H9 (cell line): ENCODE data around the gene CBX1. TPM values are rescaled to one million over a fixed set of nuclear protein-coding genes. Genes with fewer than 3 reads are reported as not detected.

Experiments
- DNase-seq: peaks from one replicate; pipeline ENCODE4 v3.0.0-alpha.2; 2017
- H2AFZ ChIP-seq: one replicate; pipeline ENCODE4 v1.6.1; 2013; ENCODE audit warnings: mild to moderate bottlenecking, low read length, control low read depth, moderate library complexity
- H2AK5ac ChIP-seq: 2 replicates; pipeline ENCODE4 v1.6.1; 2013; ENCODE audit warnings: low read length, control low read depth, mixed read lengths; ENCODE audit not compliant: insufficient read length
- H2BK120ac ChIP-seq: one replicate; pipeline ENCODE4 v1.6.1; 2013; ENCODE audit warnings: low read depth, mild to moderate bottlenecking, low read length, control low read depth, inconsistent platforms; ENCODE audit not compliant: poor library complexity, severe bottlenecking
- H2BK12ac ChIP-seq: 2 replicates; pipeline ENCODE4 v1.6.1; 2013; ENCODE audit warnings: low read length, control low read depth, mixed read lengths, low read depth; ENCODE audit not compliant: insufficient read length
- H2BK15ac ChIP-seq: 2 replicates; pipeline ENCODE4 v1.6.1; 2013; ENCODE audit warnings: low read depth, low read length, control low read depth
- H2BK20ac ChIP-seq: one replicate; pipeline ENCODE4 v1.6.1; 2013; ENCODE audit warnings: low read depth, mild to moderate bottlenecking, low read length, control low read depth, inconsistent platforms; ENCODE audit not compliant: poor library complexity, severe bottlenecking
- H2BK5ac ChIP-seq: 2 replicates; pipeline ENCODE4 v1.6.1; 2013; ENCODE audit warnings: low read length, control low read depth, mixed read lengths; ENCODE audit not compliant: insufficient read length
- H3K14ac ChIP-seq: 2 replicates; pipeline ENCODE4 v1.6.1; 2013; ENCODE audit warnings: low read length, control low read depth; ENCODE audit not compliant: insufficient read depth
- H3K18ac ChIP-seq: 2 replicates; pipeline ENCODE4 v1.6.1; 2013; ENCODE audit warnings: low read depth, mild to moderate bottlenecking, mixed read lengths, low read length, control low read depth; ENCODE audit not compliant: insufficient read length
- H3K23ac ChIP-seq: 2 replicates; pipeline ENCODE4 v1.6.1; 2013; ENCODE audit warnings: low read length, control low read depth, mixed read lengths, low read depth; ENCODE audit not compliant: insufficient read length
- H3K23me2 ChIP-seq: 2 replicates; pipeline ENCODE4 v1.6.1; 2013; ENCODE audit warnings: low read depth, mild to moderate bottlenecking, mixed read lengths, low read length, control low read depth; ENCODE audit not compliant: insufficient read length, poor library complexity, severe bottlenecking
- H3K27ac ChIP-seq: 2 replicates; pipeline ENCODE4 v1.5.1; 2013; ENCODE audit warnings: low read length, control low read depth, mixed read lengths, low read depth; ENCODE audit not compliant: insufficient read length
- H3K27me3 ChIP-seq: 2 replicates; pipeline ENCODE4 v1.6.1; 2013; ENCODE audit warnings: low read length, control low read depth, inconsistent platforms; ENCODE audit not compliant: insufficient read depth
- H3K4ac ChIP-seq: 2 replicates; pipeline ENCODE4 v1.6.1; 2013; ENCODE audit warnings: low read depth, mild to moderate bottlenecking, control low read depth, inconsistent platforms, low read length, moderate library complexity
- H3K4me1 ChIP-seq: 2 replicates; pipeline ENCODE4 v1.6.1; 2013; ENCODE audit warnings: low read length, control low read depth, inconsistent platforms; ENCODE audit not compliant: insufficient read depth
- H3K4me2 ChIP-seq: 2 replicates; pipeline ENCODE4 v1.6.1; 2013; ENCODE audit warnings: low read length, control low read depth, mixed read lengths; ENCODE audit not compliant: insufficient read length, insufficient read depth
- H3K56ac ChIP-seq: 2 replicates; pipeline ENCODE4 v1.6.1; 2013; ENCODE audit warnings: low read depth, mild to moderate bottlenecking, mixed read lengths, low read length, control low read depth; ENCODE audit not compliant: insufficient read length
- H3K79me1 ChIP-seq: 2 replicates; pipeline ENCODE4 v1.6.1; 2013; ENCODE audit warnings: low read depth, mild to moderate bottlenecking, moderate library complexity, low read length, control low read depth, inconsistent platforms; ENCODE audit not compliant: insufficient read depth, poor library complexity, severe bottlenecking
- H3K79me2 ChIP-seq: 2 replicates; pipeline ENCODE4 v1.6.1; 2013; ENCODE audit warnings: low read length, control low read depth, inconsistent platforms; ENCODE audit not compliant: insufficient read depth
- H3K9ac ChIP-seq: 2 replicates; pipeline ENCODE4 v1.6.1; 2013; ENCODE audit warnings: low read length, control low read depth, mixed read lengths; ENCODE audit not compliant: insufficient read length; ENCODE audit errors: extremely low read depth
- H3K9me3 ChIP-seq: one replicate; pipeline ENCODE4 v1.6.1; 2013; ENCODE audit warnings: low read depth, low read length, inconsistent platforms; ENCODE audit not compliant: control insufficient read depth
- H3T11ph ChIP-seq: one replicate; pipeline ENCODE4 v1.6.1; 2013; ENCODE audit warnings: mild to moderate bottlenecking, low read length, control low read depth, inconsistent platforms
- H4K20me1 ChIP-seq: one replicate; pipeline ENCODE4 v1.6.1; 2013; ENCODE audit not compliant: control insufficient read depth, insufficient read length, insufficient read depth
- H4K5ac ChIP-seq: 2 replicates; pipeline ENCODE4 v1.6.1; 2013; ENCODE audit warnings: low read depth, mild to moderate bottlenecking, mixed read lengths, low read length, control low read depth; ENCODE audit not compliant: insufficient read length
- H4K8ac ChIP-seq: replicated peaks from 2 replicates; pipeline ENCODE4 v1.6.1; 2013; ENCODE audit warnings: low read length, control low read depth, mixed read lengths, low read depth; ENCODE audit not compliant: insufficient read length
- H4K91ac ChIP-seq: 2 replicates; pipeline ENCODE4 v1.6.1; 2013; ENCODE audit warnings: low read depth, mild to moderate bottlenecking, moderate library complexity, mixed read lengths, low read length, control low read depth; ENCODE audit not compliant: insufficient read length
- H3K27ac Mint-ChIP-seq, 3 experiments: 2 replicates in 2 of 3; 3 replicates in 1 of 3; pipeline ENCODE4 v1.8.0; 2020 to 2021; ENCODE audit warnings: mixed read lengths in 3 of 3, mild to moderate bottlenecking in 1 of 3, moderate library complexity in 1 of 3
- H3K27me3 Mint-ChIP-seq: 2 replicates; pipeline ENCODE4 v1.8.0; 2021; ENCODE audit warnings: low read depth, mild to moderate bottlenecking, moderate library complexity, mixed read lengths
- H3K36me3 Mint-ChIP-seq, 3 experiments: 2 replicates in 2 of 3; 3 replicates in 1 of 3; pipeline ENCODE4 v1.8.0; 2020 to 2021; ENCODE audit warnings: low read depth in 3 of 3, mixed read lengths in 3 of 3; ENCODE audit not compliant: insufficient read depth in 1 of 3
- H3K4me1 Mint-ChIP-seq, 2 experiments: 2 replicates each; pipeline ENCODE4 v1.8.0; 2020; ENCODE audit warnings: mixed read lengths in 2 of 2
- H3K4me3 Mint-ChIP-seq, 2 experiments: 2 replicates in 1 of 2; 3 replicates in 1 of 2; pipeline ENCODE4 v1.8.0; 2020 to 2021; ENCODE audit warnings: mild to moderate bottlenecking in 2 of 2, mixed read lengths in 2 of 2, moderate library complexity in 1 of 2
- H3K9me3 Mint-ChIP-seq, 2 experiments: 2 replicates in 1 of 2; 3 replicates in 1 of 2; pipeline ENCODE4 v1.8.0; 2020; ENCODE audit warnings: mild to moderate bottlenecking in 2 of 2, mixed read lengths in 2 of 2, moderate library complexity in 1 of 2
- WGBS: extraction: QIAGEN DNeasy Blood & Tissue Kit; methylation state at CpG from one replicate; pipeline ENCODE4 v1.1.7; 2013; ENCODE audit warnings: missing lambda C conversion rate, low lambda C conversion rate, mixed read lengths; ENCODE audit not compliant: insufficient read length; ENCODE audit errors: extremely low coverage; 5-methylcytosine and 5-hydroxymethylcytosine counted together
- total RNA-seq: library from RNA; stranded (reverse); gene quantifications from 2 replicates; pipeline ENCODE4 v1.2.1, GENCODE V29; 2021
- TF ChIP-seq, protein P1 (sequence below): fragments of 200-600 bp; sonication (generic); conservative IDR thresholded peaks from 3 replicates; pipeline ENCODE4 v1.8.0; 2021; ENCODE audit warnings: antibody characterized with exemption, mild to moderate bottlenecking

Gene CBX1
- total RNA-seq, 1 experiment from 2014 or later: 155 TPM

DNA sequence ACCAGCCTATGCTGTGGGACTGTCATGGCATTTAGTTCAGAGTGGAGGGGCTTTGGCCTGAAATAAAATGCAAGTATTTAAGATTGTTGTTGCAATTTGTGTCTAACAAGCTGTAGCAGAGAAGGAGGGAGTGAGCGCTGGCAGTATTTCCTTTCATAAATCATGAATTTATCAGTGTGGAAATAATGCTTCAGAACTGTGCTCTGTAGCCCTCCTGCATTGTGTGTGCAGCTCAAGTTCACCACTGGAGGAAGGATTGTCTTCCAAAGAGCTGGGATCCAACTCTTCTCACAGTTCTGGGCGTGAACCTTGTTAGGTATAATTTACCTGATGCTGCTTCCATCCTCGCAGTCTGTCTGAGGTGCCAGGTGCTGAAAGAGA is 21.4 kb upstream of the CBX1 start:
- no peak overlapping the region for H2BK15ac ChIP-seq
- no CpG with 5 or more reads among the region's 3 CpGs for WGBS
- H2BK120ac ChIP-seq: no peak overlapping the region
- H3K79me2 ChIP-seq: no peaks in the 10 kb centered on the region
- no peak overlapping the region for H2BK20ac ChIP-seq
- no peaks in the 10 kb centered on the region for H3K9me3 ChIP-seq
- TF ChIP-seq, protein P1, sequence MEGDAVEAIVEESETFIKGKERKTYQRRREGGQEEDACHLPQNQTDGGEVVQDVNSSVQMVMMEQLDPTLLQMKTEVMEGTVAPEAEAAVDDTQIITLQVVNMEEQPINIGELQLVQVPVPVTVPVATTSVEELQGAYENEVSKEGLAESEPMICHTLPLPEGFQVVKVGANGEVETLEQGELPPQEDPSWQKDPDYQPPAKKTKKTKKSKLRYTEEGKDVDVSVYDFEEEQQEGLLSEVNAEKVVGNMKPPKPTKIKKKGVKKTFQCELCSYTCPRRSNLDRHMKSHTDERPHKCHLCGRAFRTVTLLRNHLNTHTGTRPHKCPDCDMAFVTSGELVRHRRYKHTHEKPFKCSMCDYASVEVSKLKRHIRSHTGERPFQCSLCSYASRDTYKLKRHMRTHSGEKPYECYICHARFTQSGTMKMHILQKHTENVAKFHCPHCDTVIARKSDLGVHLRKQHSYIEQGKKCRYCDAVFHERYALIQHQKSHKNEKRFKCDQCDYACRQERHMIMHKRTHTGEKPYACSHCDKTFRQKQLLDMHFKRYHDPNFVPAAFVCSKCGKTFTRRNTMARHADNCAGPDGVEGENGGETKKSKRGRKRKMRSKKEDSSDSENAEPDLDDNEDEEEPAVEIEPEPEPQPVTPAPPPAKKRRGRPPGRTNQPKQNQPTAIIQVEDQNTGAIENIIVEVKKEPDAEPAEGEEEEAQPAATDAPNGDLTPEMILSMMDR: no peak
- no peak overlapping the region for H3K18ac ChIP-seq
- H3K14ac ChIP-seq: no peak overlapping the region
- no peak overlapping the region for H2BK5ac ChIP-seq
- no peaks in the 10 kb centered on the region for H3K23me2 ChIP-seq
- no peak overlapping the region for H4K91ac ChIP-seq
- no peak overlapping the region for H3T11ph ChIP-seq
- H3K4me1 ChIP-seq: no peaks in the 10 kb centered on the region
- H2AFZ ChIP-seq: no peak overlapping the region
- no peak overlapping the region for H3K23ac ChIP-seq
- H4K8ac ChIP-seq: no peak overlapping the region
- Mint-ChIP-seq H3K9me3 (no peaks in the 10 kb centered on the region), H3K4me3 (no peak overlapping the region), H3K36me3 (peaks cover 14 to 52% (median 42%) of the 10 kb centered on the region in 3 experiments; a peak in 6 of 7 replicates), H3K27ac (0 out of 7 replicates have a peak overlapping the region, but pooled peaks of 1 of the 3 experiments have one; percentile 7), H3K27me3 (no peaks in the 10 kb centered on the region), H3K4me1 (peaks cover 2 to 3% of the 10 kb centered on the region in 2 experiments; a peak in 3 of 4 replicates)
- no peak overlapping the region for H3K27ac ChIP-seq
- no peak overlapping the region for H3K4me2 ChIP-seq
- no peak overlapping the region for H2BK12ac ChIP-seq
- H2AK5ac ChIP-seq: no peak overlapping the region
- no peak overlapping the region for H3K56ac ChIP-seq
- no peak overlapping the region for H3K4ac ChIP-seq
- H3K27me3 ChIP-seq: no peaks in the 10 kb centered on the region
- H3K9ac ChIP-seq: no peak overlapping the region
- H3K79me1 ChIP-seq: no peaks in the 10 kb centered on the region
- no peak for DNase-seq
- no peaks in the 10 kb centered on the region for H4K20me1 ChIP-seq
- H4K5ac ChIP-seq: no peak overlapping the region
